HG02840 (cell line): ENCODE measurements around the gene PRPF39.
A peak's percentile ranks its signal among the peaks of the same experiment; 100 is the strongest.
"Not testable (repeated sequence)": the region's sequence is repeated elsewhere in the genome, so short reads cannot be mapped to it uniquely, and the experiment has no call there.

Experiments
- ATAC-seq: cut with Tn5 transposase; IDR thresholded peaks from one replicate; pipeline ENCODE4 v1.9.1; 2021; ENCODE audit warnings: mild to moderate bottlenecking, moderate library complexity, moderate number of reproducible peaks; ENCODE audit not compliant: unreplicated experiment, low FRiP score

The PRPF39 gene

DNA sequence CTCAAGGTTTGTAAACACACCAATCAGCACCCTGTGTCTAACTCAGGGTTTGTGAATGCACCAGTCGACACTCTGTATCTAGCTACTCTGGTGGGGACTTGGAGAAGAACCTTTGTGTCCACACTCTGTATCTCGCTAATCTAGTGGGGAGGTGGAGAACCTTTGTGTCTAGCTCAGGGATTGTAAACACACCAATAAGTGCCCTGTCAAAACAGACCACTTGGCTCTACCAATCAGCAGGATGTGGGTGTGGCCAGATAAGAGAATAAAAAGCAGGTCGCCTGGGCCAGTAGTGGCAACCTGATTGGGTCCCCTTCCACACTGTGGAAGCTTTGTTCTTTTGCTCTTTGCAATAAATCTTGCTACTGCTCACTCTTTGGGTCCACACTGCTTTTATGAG, 2.8 kb upstream of the PRPF39 start:
- not testable (repeated sequence) for ATAC-seq

DNA sequence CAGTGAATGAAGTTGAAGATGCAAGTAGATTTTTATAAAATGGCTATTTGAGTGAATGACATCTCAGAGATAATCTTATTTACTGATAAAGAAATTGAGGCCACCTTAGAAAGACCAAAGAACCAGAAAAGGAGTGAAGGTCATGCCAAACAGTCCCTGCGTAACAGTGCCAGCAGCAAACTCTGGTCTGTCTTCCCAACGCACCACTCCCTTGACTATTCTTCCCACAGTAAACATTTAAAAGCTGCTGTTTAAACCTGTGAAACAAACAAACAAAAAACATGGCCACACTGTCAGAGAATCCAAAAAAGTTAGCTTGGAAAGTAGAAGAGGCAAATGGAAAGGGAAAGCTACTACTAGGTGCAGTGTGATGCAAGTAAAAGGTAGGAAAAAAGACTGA, 1.5 kb upstream of the PRPF39 start:
- no peak for ATAC-seq

DNA sequence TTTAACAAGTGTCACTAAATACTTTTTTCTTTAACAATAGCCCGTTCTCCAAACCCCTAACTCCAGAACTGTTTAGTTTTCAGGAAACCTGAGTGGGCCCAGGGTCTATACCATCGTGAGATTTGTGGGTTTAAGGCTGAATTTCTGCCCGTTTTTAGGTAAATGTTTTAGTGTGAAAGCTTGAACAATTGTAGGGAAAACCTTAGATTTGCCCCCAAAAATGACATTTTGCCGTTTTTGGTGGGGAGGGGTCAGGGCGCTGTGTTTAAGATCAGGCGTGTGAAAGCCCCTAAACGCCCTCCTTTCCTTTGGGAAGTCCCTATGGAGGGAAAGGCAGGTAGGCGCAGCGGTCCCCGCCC, 320 bp upstream of the PRPF39 start:
- ATAC-seq: no peak

DNA sequence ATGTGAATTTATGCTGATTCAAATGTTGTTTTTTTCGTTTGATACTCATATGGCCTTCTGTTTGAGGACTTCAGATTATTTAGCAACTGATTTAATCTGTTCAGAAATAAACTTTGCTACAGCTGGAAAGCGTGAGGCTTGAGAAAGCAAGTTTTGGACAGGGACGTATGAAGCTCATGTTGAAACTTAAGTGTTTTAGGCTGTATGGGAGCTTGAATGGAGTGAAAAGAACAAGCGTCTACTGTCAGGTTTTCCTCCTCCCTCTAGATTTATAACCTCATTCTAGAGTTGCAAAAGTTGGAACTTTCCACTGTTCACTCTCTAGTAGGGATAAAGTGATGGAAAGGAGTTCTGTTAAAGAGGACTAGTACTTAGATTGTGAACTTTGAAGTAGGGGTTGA, 1.0 kb downstream of the PRPF39 start:
- no peak for ATAC-seq

DNA sequence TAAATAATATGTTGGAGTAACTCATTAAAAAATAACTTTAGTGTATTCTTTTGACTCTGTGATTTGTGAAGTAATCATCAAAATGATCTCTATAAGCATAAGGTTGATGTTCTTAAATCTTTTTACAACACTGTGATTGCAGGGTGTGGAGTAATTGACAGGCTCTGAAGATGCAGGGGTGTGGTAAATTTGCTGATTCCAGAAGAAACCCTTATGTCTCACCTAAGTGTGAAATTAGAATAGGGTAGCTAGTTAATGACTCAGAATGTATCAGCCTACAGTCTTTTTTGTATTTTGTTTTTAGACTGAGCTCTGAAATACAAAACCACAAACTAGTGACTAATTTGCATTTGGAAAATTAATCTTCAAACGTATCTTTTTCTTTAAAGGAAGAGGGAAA, 5.9 kb downstream of the PRPF39 start:
- ATAC-seq: peak; percentile 73

DNA sequence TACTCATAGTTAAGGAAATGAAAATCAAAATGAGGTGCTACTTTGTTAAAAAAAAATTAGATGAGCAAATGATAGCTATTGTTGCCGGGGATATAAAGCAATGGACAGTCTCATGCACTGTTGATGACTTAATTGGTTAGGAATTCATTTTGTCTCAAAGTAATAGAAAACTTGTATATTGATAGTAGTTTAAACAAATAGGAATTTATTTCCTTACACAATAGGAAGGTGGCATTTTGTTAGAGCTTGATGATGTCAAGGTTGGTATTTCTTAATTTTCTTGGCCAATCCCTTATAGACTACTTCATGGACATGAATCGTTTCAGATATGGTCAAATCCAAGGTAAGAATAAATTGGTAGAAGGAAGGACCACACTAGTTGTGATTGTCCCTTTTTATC, 7.8 kb downstream of the PRPF39 start:
- no peak for ATAC-seq

DNA sequence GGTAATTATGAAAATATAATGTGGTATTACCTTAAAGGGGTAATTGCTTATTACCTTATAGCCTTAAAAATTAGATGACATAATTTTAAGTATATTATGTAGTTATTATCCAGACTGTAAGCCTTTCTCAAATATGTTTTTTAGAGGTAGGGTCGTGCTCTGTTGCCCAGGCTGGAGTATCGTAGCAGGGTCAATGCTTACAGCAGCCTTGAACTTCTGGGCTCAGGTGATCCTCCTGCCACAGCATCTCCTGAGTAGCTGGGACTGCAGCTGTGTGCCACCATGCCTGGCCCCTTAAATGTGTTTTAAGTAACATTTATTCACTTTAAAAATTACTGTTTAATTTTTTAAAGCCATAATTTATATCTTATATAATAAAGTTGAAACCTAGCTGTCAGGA, 10.4 kb downstream of the PRPF39 start:
- no peak for ATAC-seq

DNA sequence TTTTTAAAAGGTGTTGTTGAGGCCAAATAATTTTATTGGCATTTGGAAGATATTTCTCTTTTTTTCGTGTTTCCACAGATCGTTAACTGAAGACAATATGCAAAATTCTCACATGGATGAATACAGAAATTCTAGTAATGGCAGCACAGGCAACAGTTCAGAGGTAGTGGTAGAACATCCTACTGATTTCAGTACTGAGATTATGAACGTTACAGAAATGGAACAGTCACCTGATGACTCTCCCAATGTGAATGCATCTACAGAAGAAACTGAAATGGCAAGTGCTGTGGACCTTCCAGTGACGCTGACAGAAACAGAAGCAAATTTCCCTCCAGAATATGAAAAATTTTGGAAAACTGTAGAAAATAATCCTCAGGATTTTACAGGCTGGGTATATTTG, 11.2 kb downstream of the PRPF39 start:
- no peak for ATAC-seq

DNA sequence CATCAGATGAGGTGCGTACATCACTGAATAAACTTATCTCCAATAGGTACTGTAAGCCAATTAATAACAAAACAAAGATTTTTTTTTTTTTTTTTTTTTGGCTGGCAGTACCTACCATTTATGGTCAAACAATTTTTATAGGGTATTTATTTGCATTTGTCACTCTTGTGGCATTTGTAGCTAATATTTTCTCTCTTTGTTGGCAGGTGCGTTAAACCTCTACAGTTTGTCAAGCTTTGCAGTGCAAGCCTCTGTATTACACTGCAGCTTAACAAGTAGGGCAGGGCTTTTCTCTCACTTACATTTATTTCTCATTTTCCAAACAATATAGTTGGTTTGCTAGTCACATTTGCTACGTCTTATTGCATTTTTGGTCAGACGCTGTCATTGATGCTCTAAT, 12.3 kb downstream of the PRPF39 start:
- ATAC-seq: no peak

DNA sequence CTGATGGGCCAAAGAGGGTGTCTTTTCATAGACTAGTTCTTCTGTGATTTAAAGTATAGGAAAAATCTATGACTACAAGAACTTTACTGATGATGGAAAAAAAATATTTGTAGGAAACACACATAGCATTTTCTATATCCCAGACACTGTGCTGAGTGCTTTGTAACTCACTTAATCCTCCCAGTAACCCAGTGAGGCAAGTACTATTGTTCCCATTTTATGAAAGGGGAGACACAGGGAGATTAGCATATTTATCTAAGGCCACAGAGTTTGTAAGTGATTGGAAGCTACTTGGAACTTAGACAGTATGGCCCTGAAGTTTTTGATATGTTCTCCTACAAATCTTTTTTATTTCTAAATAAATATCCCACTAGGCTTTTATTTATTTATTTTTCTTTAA, 19.9 kb downstream of the PRPF39 start:
- ATAC-seq: no peak

DNA sequence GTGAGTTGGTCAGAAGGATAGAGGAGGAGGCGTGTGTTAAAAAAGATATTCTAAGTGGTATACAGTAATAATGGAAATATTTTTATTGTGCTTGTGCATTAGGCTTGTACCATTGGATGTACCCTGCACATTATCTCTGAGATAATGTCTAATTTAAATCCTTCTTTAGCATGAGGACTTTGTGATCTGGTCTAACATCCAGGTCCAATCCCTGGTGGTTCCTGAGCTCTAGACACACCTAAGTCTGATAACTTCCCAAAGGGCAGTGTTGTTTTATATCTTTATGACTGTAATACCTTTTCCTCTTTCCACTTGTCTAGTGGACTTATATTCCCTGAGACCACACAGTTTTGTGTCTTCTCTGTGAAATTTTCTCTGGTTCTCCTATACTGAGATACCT, 20.6 kb downstream of the PRPF39 start:
- ATAC-seq: no peak

DNA sequence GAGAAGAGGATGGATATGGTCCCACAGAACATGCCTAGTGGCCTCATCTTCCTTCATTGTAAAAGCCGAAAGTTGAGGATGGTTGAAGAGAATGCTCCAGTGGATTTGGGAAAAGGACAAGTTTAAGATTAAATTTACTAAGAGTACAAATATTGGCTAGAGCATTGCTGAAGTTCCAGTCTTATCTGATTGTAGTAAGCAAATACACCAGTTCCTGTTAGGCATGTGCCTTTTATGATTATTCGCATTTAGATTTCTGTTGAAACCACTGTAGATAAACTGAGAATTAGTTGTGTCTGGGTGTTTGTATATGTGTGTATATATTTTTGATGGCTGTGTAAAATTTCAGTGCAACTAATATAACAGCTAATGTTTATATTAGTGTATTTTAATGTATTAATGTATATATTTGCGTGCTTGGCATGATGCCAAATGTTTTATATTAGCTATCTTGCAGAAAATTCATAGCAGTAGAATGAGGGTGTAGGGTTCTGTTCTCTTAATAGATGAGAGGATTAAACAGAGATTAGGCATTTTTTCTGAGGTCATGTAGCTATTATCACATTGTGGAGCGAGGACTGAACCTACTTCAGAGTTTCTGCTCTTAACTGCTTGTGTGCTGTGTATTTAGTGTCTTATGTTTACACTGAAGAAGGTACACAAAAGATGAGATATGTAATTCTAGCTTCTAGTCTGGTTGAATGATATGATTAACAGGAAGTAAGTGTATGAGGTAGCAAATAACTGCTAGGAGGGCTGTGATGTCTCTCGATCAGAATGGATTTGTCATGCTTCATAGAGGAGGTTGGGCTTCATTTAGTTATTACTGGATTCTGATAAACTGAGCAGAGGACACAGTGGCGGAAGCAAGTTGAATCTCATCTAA, 29.2 kb downstream of the PRPF39 start:
- ATAC-seq: no peak

DNA sequence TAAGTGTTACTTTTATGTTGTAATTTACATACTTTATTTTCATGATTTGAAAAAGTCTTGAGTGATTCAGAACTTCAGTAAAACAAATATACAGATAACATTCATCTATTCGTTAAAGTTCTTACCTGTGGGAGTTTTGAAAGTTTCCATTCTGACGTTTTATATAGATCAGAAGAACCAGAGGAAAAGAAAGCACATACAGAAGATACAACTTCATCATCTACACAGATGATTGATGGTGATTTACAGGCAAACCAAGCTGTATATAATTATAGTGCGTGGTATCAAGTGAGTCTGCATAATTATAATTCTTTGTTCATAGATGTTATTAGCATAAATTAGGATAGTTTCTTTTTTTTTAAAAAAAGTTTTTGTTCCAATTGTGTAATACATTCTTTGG, 30.4 kb downstream of the PRPF39 start:
- ATAC-seq: no peak

DNA sequence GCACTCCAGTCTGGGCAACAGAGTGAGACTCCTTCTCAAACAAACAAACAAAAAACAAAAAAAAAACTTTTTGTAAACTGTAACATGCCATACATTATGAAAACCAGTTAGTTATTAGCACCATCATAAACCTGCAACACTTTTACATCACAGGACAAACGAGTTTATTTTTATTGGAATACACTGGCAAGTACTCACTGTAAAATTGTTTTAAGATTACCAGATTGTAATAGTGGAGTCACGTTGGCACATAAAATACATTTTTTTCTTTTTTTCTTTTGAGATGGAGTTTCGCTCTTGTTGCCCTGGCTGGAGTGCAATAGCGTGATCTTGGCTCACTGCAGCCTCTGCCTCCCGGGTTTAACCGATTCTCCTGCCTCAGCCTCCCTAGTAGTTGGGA, 34.7 kb downstream of the PRPF39 start:
- no peak for ATAC-seq

DNA sequence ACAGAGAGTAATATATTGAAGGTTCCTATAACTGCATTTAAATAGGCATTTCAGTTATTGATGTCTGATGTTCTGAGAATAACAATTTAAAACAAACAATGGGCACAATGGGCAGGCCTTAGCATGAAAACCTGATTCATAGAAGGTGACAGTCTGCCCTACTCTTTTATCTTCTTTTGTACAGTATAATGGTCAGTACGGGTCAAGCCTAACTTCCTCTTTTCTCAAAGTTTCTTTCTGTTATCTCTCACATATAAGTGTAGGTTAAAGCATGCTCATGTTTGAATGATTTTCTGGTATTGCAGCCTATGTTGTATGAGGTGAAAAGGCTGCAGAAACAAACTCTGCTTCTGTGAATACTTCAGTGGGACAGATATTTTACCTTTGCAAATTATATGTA, 36.2 kb downstream of the PRPF39 start:
- ATAC-seq: no peak

DNA sequence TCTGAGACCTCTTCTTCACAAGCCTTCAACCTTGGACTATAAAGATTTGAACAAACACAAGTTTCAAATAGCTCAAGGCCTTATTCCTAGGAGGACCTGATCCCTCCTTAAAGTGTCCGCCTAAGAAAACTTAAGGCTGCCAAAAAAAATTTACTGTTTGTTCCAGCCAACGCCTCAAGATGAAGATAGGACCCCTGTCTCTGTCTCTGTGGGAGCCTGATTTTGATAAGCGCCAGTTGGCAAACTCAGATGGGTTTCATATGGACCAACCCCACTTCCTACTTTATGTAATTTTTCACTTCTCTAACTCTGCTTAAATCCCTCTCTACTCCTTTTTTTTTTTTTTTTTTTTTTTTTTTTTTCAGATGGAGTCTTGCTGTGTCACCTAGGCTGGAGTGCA, 39.4 kb downstream of the PRPF39 start:
- no peak for ATAC-seq

DNA sequence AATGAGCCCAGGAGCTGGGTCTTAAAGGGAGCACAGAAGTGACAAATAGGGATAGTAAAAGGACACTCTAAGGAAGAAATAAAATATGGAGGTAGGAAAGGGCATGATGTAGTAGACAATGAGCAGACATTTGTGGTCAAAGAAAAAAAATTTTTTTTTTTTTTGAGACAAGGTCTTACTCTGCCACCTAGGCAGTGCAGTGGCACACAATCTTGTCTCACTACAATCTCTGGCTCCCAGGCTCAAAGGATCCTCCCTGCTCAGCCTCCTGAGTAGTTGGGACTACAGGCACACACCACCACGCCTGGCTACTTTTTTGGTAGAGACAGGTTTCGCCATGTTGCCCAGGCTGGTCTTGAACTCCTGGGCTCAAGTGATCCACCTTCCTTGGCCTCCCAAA, 41.8 kb downstream of the PRPF39 start:
- no peak for ATAC-seq

DNA sequence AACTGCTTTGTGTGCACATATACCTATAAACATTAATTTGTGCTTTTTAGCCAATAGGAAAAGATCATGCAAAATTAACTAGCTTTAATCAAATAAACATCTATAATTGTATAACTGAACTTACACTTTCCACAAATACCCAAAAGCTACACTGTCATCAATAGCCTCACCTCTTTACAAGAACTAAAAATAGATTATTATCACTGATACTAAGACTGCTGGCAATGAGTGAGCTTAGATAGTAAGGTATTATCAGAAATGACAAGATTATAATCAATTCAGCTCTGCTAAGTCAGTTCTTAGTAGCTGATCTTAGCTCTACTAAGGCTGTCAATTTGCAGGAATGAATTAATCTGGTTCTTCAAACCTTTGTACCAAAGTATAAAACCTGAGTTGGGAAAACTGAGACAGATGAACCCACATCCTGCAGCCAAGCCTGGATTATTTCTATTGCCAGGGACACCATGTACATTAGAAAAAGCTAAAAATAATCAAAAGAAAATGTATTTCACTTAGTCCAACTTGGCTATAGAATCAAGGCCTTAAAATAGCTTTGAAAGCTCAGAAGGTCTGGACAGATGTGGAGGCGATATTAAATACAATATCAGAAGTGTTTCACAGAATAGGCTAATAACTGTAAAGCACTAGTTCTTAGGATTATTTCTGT, 45.2 kb downstream of the PRPF39 start:
- ATAC-seq: no peak

DNA sequence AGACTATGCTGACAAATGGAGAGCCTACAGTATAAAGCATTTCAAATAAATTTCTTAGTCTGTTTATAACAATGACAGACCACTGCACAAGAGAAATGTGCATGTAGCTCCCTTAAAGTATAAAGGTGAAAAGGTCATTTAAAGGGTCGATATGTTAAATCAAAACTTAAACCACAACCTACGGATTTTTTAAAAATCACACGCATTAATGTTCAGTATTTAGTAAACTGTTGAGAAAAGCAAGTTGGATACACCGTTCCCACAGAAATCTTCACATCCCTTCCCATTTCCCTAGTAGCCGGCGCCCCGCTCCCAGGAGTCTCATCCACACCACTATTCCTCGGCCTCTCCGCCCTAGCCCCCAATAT, 49.8 kb downstream of the PRPF39 start:
- ATAC-seq: no peak

DNA sequence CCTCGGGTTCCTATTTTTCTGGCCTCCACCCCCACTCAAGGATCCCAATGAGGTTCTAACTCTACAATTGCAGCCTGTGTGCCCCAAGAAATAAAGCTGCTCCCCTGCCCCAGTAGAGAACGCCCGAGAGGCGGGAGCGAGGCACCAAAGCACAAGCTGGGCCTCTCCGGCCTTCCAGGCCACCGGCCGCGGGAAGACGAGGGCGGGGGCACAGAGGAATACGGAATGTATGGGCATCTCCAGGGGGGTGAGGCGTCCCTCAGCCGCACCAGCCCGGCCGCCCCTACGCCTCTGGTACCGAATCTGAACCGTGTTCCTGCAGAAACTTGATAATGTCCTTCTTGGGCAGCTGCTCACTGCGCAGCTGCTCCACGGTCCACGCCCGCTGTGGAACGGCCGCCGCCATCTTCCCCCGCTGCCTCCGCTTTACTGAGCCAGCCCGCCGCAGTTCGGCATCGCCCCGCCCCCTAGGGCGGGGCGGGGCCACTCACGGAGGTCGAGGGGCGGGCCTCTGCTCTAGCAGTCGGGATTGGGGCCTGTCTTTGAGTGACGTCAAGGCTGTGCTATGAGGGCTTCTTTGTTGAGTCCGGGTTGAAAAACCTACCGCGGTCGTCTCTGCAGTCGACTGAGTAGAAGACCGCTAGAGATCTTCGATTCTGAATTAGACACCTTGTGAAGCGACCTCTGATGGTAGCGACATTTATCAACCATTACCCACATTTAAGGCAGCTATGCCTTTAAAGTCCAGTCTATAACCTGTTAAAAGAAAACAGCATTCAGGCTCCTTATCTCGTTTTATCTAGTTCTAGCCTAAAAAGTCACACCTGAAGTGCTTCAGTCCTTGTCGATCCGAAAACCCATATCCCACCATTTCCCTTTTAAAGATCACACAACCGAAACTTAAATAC, 50.4 kb downstream of the PRPF39 start, which contains the start of gene FKBP3:
TSS of gene FKBP3 (minus strand) at position 431 of the 908 bp plus-strand sequence. CDS start at position 406, 25 bp downstream.
- peak; percentile 87 for ATAC-seq

DNA sequence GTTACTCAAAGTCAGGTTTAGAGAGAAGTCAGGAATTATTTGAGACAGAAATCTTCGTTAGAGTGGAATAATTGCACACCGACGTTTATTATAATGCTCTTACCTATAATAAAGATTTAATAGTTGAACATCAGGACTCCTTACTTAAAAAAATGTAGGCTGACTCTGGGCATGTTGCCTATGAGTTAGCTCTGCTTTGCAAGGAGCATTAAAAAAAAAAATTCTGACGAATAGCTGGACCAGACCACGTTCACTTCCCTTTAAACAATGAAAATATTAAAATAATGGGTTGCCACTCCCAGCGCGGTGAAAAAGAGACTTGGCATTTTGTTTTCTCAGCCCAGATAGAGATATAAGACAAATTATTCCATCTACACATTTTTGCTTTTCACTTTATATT, 51.2 kb downstream of the PRPF39 start:
- ATAC-seq: no peak
